Hepatocyte (in vitro differentiated cells): Measurements from ENCODE around the gene SP110.

Source experiments
- CTCF ChIP-seq: fragments of 200-600 bp; sonication (generic); IDR thresholded peaks from 2 replicates; pipeline ENCODE4 v1.5.1; 2016; ENCODE audit warnings: antibody characterized with exemption, mild to moderate bottlenecking; ENCODE audit not compliant: poor library complexity
- EZH2 ChIP-seq: fragments of 200-600 bp; sonication (generic); IDR thresholded peaks from 2 replicates; pipeline ENCODE4 v1.6.1; 2016; ENCODE audit warnings: antibody characterized with exemption, mild to moderate bottlenecking, borderline replicate concordance
- EZH2phosphoT487 ChIP-seq: fragments of 200-600 bp; sonication (generic); IDR thresholded peaks from one replicate; pipeline ENCODE4 v1.6.1; 2018; ENCODE audit warnings: antibody characterized with exemption, mild to moderate bottlenecking, low read depth, moderate library complexity; ENCODE audit not compliant: unreplicated experiment, severe bottlenecking

- TF ChIP-seq CTCF (no peak), EZH2phosphoT487 (no peak), EZH2 (no peak)
Observed at GRCh38 chr2:230166557-230167170, 53.1 kb downstream of the SP110 start.
